ENCODE results near the gene AFM. TPM values are rescaled to one million over a fixed set of nuclear protein-coding genes. Genes with fewer than 3 reads are reported as not detected.

The AFM gene
- total and polyA plus RNA-seq, 2 of the 13 experiments (the other 11 are each of a cell fraction or from before 2014, with no cell fraction given): 0.13 to 1.8 TPM

DNA sequence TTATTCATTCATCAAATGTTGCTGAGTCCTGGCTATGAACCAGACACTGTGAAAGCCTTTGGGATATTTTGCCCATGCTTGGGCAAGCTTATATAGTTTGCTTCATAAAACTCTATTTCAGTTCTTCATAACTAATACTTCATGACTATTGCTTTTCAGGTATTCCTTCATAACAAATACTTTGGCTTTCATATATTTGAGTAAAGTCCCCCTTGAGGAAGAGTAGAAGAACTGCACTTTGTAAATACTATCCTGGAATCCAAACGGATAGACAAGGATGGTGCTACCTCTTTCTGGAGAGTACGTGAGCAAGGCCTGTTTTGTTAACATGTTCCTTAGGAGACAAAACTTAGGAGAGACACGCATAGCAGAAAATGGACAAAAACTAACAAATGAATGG is 47.2 kb upstream of the AFM start (continued):
- TF ChIP-seq, protein P1, sequence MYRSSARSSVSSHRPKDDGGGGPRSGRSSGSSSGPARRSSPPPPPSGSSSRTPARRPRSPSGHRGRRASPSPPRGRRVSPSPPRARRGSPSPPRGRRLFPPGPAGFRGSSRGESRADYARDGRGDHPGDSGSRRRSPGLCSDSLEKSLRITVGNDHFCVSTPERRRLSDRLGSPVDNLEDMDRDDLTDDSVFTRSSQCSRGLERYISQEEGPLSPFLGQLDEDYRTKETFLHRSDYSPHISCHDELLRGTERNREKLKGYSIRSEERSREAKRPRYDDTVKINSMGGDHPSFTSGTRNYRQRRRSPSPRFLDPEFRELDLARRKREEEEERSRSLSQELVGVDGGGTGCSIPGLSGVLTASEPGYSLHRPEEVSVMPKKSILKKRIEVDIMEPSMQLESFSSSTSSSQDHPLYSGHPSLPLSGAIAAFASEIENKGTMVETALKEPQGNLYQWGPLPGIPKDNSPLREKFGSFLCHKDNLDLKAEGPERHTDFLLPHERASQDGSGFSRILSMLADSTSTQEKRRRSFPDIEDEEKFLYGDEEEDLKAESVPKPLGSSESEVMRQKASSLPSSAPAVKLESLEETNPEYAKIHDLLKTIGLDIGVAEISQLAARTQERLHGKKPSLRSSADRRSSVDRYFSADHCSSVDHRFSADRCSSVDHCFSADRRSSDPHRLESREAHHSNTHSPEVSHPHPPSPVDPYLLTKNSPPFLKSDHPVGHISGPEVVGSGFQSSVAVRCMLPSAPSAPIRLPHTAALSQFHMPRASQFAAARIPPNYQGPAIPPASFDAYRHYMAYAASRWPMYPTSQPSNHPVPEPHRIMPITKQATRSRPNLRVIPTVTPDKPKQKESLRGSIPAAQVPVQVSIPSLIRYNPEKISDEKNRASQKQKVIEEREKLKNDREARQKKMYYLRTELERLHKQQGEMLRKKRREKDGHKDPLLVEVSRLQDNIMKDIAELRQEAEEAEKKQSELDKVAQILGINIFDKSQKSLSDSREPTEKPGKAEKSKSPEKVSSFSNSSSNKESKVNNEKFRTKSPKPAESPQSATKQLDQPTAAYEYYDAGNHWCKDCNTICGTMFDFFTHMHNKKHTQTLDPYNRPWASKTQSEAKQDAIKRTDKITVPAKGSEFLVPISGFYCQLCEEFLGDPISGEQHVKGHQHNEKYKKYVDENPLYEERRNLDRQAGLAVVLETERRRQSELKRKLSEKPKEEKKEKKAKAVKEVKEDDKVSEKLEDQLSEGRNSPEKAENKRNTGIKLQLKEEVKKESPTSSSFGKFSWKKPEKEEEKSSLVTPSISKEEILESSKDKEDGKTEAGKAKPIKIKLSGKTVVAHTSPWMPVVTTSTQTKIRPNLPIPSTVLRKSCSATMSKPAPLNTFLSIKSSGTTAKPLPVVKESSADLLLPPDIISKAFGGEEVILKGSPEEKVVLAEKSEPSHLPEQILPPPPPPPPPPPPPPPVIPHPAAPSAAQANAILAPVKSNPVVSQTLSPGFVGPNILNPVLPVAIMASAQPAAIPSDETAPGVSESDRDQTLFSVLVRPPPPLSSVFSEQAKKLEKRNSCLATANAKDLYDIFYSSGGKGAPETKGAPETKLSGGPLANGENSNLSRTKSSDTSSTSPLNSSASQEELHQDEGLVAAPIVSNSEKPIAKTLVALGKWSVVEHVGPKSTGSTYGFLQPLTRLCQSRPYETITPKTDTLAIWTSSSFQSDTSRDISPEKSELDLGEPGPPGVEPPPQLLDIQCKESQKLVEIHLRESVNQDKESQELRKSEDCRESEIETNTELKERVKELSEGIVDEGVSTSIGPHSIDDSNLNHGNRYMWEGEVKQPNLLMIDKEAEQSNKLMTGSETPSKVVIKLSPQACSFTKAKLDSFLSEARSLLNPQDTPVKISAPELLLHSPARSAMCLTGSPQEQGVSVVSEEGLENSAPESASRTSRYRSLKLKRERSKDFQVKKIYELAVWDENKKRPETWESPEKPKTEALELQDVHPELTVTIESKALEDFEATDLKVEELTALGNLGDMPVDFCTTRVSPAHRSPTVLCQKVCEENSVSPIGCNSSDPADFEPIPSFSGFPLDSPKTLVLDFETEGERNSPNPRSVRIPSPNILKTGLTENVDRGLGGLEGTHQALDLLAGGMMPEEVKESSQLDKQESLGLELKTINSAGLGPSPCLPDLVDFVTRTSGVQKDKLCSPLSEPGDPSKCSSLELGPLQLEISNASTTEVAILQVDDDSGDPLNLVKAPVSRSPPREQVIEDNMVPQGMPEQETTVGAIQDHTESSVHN (CRISPR knock-in tag; IDR thresholded peaks at IDR 0.05): no peak
- no peak for TF ChIP-seq NFYC (CRISPR knock-in tag; IDR thresholded peaks at IDR 0.05)
- no peak for TF ChIP-seq MYNN (CRISPR knock-in tag; IDR thresholded peaks at IDR 0.05; ENCODE audit: low read depth)
- TF ChIP-seq, protein P2, sequence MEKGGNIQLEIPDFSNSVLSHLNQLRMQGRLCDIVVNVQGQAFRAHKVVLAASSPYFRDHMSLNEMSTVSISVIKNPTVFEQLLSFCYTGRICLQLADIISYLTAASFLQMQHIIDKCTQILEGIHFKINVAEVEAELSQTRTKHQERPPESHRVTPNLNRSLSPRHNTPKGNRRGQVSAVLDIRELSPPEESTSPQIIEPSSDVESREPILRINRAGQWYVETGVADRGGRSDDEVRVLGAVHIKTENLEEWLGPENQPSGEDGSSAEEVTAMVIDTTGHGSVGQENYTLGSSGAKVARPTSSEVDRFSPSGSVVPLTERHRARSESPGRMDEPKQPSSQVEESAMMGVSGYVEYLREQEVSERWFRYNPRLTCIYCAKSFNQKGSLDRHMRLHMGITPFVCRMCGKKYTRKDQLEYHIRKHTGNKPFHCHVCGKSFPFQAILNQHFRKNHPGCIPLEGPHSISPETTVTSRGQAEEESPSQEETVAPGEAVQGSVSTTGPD (CRISPR knock-in tag; IDR thresholded peaks at IDR 0.05): no peak
- TF ChIP-seq ZNF772 (CRISPR knock-in tag; IDR thresholded peaks at IDR 0.05): no peak
- TF ChIP-seq IRF2 (CRISPR knock-in tag; IDR thresholded peaks at IDR 0.05): no peak
- TF ChIP-seq, protein P3, sequence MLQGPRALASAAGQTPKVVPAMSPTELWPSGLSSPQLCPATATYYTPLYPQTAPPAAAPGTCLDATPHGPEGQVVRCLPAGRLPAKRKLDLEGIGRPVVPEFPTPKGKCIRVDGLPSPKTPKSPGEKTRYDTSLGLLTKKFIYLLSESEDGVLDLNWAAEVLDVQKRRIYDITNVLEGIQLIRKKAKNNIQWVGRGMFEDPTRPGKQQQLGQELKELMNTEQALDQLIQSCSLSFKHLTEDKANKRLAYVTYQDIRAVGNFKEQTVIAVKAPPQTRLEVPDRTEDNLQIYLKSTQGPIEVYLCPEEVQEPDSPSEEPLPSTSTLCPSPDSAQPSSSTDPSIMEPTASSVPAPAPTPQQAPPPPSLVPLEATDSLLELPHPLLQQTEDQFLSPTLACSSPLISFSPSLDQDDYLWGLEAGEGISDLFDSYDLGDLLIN (CRISPR knock-in tag; IDR thresholded peaks at IDR 0.05; ENCODE audit: borderline replicate concordance): no peak
- TF ChIP-seq ZNF253 (CRISPR knock-in tag; IDR thresholded peaks at IDR 0.05; ENCODE audit: borderline replicate concordance): no peak
- no peak for TF ChIP-seq PAWR (CRISPR knock-in tag; IDR thresholded peaks at IDR 0.05; ENCODE audit: borderline replicate concordance)
